Vagina (tissue), 2 donors: Measurements from ENCODE around the gene AGT.

Experiments
- POLR2A ChIP-seq, 2 donors: fragments of 450-650 bp; IDR thresholded peaks; one replicate each; pipeline ENCODE4 v1.6.1; 2017; ENCODE audit warnings: antibody characterized with exemption in 2 of 2, mild to moderate bottlenecking in 2 of 2, moderate library complexity in 2 of 2
- TF ChIP-seq, protein P1 (sequence below), 3 experiments: fragments of 450-650 bp in 2 of 3; fragments of 200-600 bp in 1 of 3; sonication (generic) in 1 of 3; IDR thresholded peaks; one replicate each; pipeline ENCODE4 v1.5.1; 2017 to 2019; ENCODE audit warnings: antibody characterized with exemption in 3 of 3, mild to moderate bottlenecking in 2 of 3, moderate library complexity in 2 of 3

DNA sequence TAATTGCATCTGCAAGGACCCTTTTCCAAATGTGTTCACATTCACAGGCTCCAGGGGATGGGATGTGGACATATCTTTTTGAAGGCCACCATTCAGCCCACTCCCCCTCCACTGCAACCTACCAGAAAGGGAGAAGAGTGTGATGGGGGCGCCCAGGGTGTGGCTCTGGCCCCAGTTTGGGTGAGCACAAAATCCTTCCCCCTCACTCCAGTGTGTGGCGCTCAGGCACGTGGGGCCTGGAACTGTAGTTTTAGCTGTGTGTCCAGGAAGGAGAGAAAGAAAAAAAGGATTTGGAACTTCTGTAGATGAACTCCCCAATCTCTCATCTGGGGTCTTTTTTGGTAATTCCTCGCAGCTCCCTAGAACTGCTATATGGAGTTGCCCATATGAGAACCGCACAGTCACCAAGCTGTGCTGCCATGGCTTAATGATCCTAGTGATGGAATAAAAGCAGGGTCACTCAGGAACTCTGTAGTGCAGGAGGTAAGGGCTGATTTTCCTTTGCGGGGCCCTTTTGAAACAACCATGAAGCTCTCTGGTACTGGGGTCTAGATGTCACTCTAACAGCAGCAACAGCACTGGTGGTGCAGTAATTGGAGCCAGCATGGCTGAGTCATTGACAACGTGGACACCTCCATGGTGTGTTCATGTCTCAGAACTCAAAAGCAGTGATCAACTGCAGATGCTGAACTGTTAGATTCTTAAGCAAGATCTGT is 17.0 kb downstream of the AGT start:
- TF ChIP-seq POLR2A (IDR thresholded peaks at IDR 0.05): no peak
- TF ChIP-seq, protein P1, sequence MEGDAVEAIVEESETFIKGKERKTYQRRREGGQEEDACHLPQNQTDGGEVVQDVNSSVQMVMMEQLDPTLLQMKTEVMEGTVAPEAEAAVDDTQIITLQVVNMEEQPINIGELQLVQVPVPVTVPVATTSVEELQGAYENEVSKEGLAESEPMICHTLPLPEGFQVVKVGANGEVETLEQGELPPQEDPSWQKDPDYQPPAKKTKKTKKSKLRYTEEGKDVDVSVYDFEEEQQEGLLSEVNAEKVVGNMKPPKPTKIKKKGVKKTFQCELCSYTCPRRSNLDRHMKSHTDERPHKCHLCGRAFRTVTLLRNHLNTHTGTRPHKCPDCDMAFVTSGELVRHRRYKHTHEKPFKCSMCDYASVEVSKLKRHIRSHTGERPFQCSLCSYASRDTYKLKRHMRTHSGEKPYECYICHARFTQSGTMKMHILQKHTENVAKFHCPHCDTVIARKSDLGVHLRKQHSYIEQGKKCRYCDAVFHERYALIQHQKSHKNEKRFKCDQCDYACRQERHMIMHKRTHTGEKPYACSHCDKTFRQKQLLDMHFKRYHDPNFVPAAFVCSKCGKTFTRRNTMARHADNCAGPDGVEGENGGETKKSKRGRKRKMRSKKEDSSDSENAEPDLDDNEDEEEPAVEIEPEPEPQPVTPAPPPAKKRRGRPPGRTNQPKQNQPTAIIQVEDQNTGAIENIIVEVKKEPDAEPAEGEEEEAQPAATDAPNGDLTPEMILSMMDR (IDR thresholded peaks at IDR 0.05): no peak
